ENCODE measurements around the gene SFXN5.

GRCh38 chr2:72984172-72984671 lies 87.3 kb downstream of the SFXN5 start:
- TF ChIP-seq CTCF (conservative IDR thresholded peaks at IDR 0.05) (no peak), EZH2 (IDR thresholded peaks at IDR 0.05; ENCODE audit: low read depth) (no peak)

All from PC-9 (cell line).